ENCODE data around the gene SEC14L5.

SEC14L5 gene

GRCh38 chr16:4957720-4958509 is at the start of gene SEC14L5:
TSS of gene SEC14L5 (plus strand) at chr16:4958330. CDS start at chr16:4959324, 994 bp downstream.
- TF ChIP-seq GATA2 (IDR thresholded peaks at IDR 0.05; ENCODE audit: low read depth, low read length) = no peak

- TF ChIP-seq GATA3 (IDR thresholded peaks at IDR 0.05; ENCODE audit: low read depth, low read length) = no peak
Measured at GRCh38 chr16:4908854-4909401, 49.2 kb upstream of the SEC14L5 start.

GRCh38 chr16:4909825-4910224 is 48.3 kb upstream of the SEC14L5 start:
- TF ChIP-seq GATA3 (IDR thresholded peaks at IDR 0.05; ENCODE audit: low read depth, low read length) = no peak
- TF ChIP-seq GATA2 (IDR thresholded peaks at IDR 0.05; ENCODE audit: low read depth, low read length) = no peak

- TF ChIP-seq GATA2 (IDR thresholded peaks at IDR 0.05; ENCODE audit: low read depth, low read length) (no peak), GATA3 (IDR thresholded peaks at IDR 0.05; ENCODE audit: low read depth, low read length) (no peak)
Measured at GRCh38 chr16:4910828-4911227, 47.3 kb upstream of the SEC14L5 start.

GRCh38 chr16:4911970-4912386 is 46.2 kb upstream of the SEC14L5 start:
- no peak for TF ChIP-seq GATA3 (IDR thresholded peaks at IDR 0.05; ENCODE audit: low read depth, low read length)
- no peak for TF ChIP-seq GATA2 (IDR thresholded peaks at IDR 0.05; ENCODE audit: low read depth, low read length)

GRCh38 chr16:4913130-4913773 is 44.9 kb upstream of the SEC14L5 start:
- TF ChIP-seq GATA3 (IDR thresholded peaks at IDR 0.05; ENCODE audit: low read depth, low read length) = no peak
- no peak for TF ChIP-seq GATA2 (IDR thresholded peaks at IDR 0.05; ENCODE audit: low read depth, low read length)

- TF ChIP-seq GATA3 (IDR thresholded peaks at IDR 0.05; ENCODE audit: low read depth, low read length) = no peak
- TF ChIP-seq GATA2 (IDR thresholded peaks at IDR 0.05; ENCODE audit: low read depth, low read length) = no peak
Measured at GRCh38 chr16:4913774-4914525, 44.2 kb upstream of the SEC14L5 start.

GRCh38 chr16:4914528-4915225 is 43.5 kb upstream of the SEC14L5 start:
- no peak for TF ChIP-seq GATA3 (IDR thresholded peaks at IDR 0.05; ENCODE audit: low read depth, low read length)
- TF ChIP-seq GATA2 (IDR thresholded peaks at IDR 0.05; ENCODE audit: low read depth, low read length) = no peak

- TF ChIP-seq GATA2 (IDR thresholded peaks at IDR 0.05; ENCODE audit: low read depth, low read length) = no peak
- no peak for TF ChIP-seq GATA3 (IDR thresholded peaks at IDR 0.05; ENCODE audit: low read depth, low read length)
Measured at GRCh38 chr16:4915226-4915761, 42.8 kb upstream of the SEC14L5 start.

GRCh38 chr16:4917117-4917516 is 41.0 kb upstream of the SEC14L5 start:
- no peak for TF ChIP-seq GATA3 (IDR thresholded peaks at IDR 0.05; ENCODE audit: low read depth, low read length)
- no peak for TF ChIP-seq GATA2 (IDR thresholded peaks at IDR 0.05; ENCODE audit: low read depth, low read length)

- TF ChIP-seq GATA2 (IDR thresholded peaks at IDR 0.05; ENCODE audit: low read depth, low read length) = no peak
- no peak for TF ChIP-seq GATA3 (IDR thresholded peaks at IDR 0.05; ENCODE audit: low read depth, low read length)
Measured at GRCh38 chr16:4918781-4919251, 39.3 kb upstream of the SEC14L5 start.

GRCh38 chr16:4920826-4921225 is 37.3 kb upstream of the SEC14L5 start:
- no peak for TF ChIP-seq GATA3 (IDR thresholded peaks at IDR 0.05; ENCODE audit: low read depth, low read length)
- TF ChIP-seq GATA2 (IDR thresholded peaks at IDR 0.05; ENCODE audit: low read depth, low read length) = no peak

- no peak for TF ChIP-seq GATA3 (IDR thresholded peaks at IDR 0.05; ENCODE audit: low read depth, low read length)
- no peak for TF ChIP-seq GATA2 (IDR thresholded peaks at IDR 0.05; ENCODE audit: low read depth, low read length)
Measured at GRCh38 chr16:4922721-4923342, 35.3 kb upstream of the SEC14L5 start.
